H1 (cell line): ENCODE measurements around the gene B3GALT6. TPM values are rescaled to one million over a fixed set of nuclear protein-coding genes. Genes with fewer than 3 reads are reported as not detected.

Experiments used
- EGR1 ChIP-seq: IDR thresholded peaks from 2 replicates; pipeline ENCODE4 v1.6.1; 2011; ENCODE audit warnings: low read depth, low read length, borderline replicate concordance
- KDM5A ChIP-seq: fragments of 200-600 bp; IDR thresholded peaks from 2 replicates; pipeline ENCODE4 v1.7.1; 2012; ENCODE audit warnings: mild to moderate bottlenecking, low read length, inconsistent platforms, mixed read lengths
- MAFK ChIP-seq: IDR thresholded peaks from 2 replicates; pipeline ENCODE4 v1.6.1; 2012; ENCODE audit warnings: low read depth, mild to moderate bottlenecking, improper control_type of control experiment, low read length
- SIN3A ChIP-seq, 2 experiments: IDR thresholded peaks in 1 of 2; conservative IDR thresholded peaks in 1 of 2; 2 replicates each; pipeline ENCODE4 v1.6.1; 2011 to 2012; ENCODE audit warnings: low read length in 2 of 2, improper control_type of control experiment in 1 of 2, low read depth in 1 of 2, mild to moderate bottlenecking in 1 of 2
- SP2 ChIP-seq: IDR thresholded peaks from 2 replicates; pipeline ENCODE4 v1.6.1; 2012; ENCODE audit warnings: mild to moderate bottlenecking, low read length, inconsistent platforms
- ZNF274 ChIP-seq: IDR thresholded peaks from 2 replicates; pipeline ENCODE4 v1.7.0; 2012; ENCODE audit warnings: low read length, borderline replicate concordance; ENCODE audit errors: extremely low read depth
- polyA plus RNA-seq, 7 experiments: library from polyadenylated mRNA; depleted of rRNA in 3 of 7; stranded (reverse) in 5 of 7; unstranded in 2 of 7; fragments of >200 nt in 5 of 7; fragments of 200-250 nt in 2 of 7; gene quantifications; 1 replicate in 5 of 7; 2 replicates in 1 of 7; 4 replicates in 1 of 7; pipeline versions ENCODE4 v1.2.1 to v1.2.3, GENCODE V29; 2011 to 2013; ENCODE audit warnings: missing spikeins in 2 of 7, mixed read lengths in 2 of 7
- total RNA-seq: library from RNA; stranded (reverse); fragmentation: NEBNext Ultra II Directional; extraction: Animal tissue kit (Norgen Biotek cat#: 25700); gene quantifications from 2 replicates; pipeline ENCODE4 v1.2.1, GENCODE V29; 2021
- TF ChIP-seq, protein P1 (sequence below): fragments of 300-600 bp; sonication (generic); IDR thresholded peaks from 2 replicates; pipeline ENCODE4 v1.7.1; 2012; ENCODE audit warnings: low read length, moderate library complexity, mild to moderate bottlenecking, inconsistent platforms; ENCODE audit not compliant: insufficient replicate concordance
- TF ChIP-seq, protein P2 (sequence below), 3 experiments: IDR thresholded peaks; 1 replicate in 2 of 3; 2 replicates in 1 of 3; pipeline versions ENCODE4 v1.5.1 to v1.6.1; 2011; ENCODE audit warnings: low read length in 3 of 3, mild to moderate bottlenecking in 3 of 3, inconsistent platforms in 2 of 3, low read depth in 1 of 3, moderate library complexity in 1 of 3; ENCODE audit not compliant: insufficient read depth in 1 of 3; ENCODE audit errors: control extremely low read depth in 1 of 3

Gene B3GALT6
- total and polyA plus RNA-seq, 2 of the 8 experiments (the other 6 are each of a cell fraction or from before 2014, with no cell fraction given), result 18.4 to 20.4 TPM

DNA sequence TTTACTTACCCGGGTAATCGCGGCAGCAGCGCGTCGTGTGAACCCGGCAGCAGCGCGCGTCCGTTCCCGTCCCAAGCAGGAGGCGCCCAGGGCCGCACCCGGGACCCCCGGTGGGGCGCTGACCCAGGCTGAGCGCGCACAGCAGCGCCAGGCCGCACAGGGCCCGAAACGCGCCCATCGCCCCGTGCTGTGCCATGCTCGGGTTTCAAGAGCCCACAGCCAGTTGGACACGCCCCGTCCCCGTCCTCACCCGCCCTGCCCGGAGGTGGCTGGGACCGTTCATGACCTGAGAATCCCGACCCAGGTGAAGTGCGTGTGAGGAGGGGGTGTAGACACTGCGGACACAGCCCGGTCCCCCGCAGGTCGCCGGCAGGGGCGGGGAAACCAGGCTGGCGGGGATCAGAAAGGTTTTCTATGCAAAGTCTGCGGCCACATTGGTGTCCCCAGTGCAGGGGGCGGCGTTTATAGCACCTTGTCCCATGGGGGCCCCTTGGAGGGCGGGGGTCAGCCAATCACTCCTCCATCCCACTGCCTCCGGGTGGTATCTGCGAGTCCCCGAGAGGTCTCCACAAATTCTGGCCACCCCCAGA, 25.6 kb upstream of the B3GALT6 start, which contains the start of gene TNFRSF18 (continued):
- TF ChIP-seq, protein P1, sequence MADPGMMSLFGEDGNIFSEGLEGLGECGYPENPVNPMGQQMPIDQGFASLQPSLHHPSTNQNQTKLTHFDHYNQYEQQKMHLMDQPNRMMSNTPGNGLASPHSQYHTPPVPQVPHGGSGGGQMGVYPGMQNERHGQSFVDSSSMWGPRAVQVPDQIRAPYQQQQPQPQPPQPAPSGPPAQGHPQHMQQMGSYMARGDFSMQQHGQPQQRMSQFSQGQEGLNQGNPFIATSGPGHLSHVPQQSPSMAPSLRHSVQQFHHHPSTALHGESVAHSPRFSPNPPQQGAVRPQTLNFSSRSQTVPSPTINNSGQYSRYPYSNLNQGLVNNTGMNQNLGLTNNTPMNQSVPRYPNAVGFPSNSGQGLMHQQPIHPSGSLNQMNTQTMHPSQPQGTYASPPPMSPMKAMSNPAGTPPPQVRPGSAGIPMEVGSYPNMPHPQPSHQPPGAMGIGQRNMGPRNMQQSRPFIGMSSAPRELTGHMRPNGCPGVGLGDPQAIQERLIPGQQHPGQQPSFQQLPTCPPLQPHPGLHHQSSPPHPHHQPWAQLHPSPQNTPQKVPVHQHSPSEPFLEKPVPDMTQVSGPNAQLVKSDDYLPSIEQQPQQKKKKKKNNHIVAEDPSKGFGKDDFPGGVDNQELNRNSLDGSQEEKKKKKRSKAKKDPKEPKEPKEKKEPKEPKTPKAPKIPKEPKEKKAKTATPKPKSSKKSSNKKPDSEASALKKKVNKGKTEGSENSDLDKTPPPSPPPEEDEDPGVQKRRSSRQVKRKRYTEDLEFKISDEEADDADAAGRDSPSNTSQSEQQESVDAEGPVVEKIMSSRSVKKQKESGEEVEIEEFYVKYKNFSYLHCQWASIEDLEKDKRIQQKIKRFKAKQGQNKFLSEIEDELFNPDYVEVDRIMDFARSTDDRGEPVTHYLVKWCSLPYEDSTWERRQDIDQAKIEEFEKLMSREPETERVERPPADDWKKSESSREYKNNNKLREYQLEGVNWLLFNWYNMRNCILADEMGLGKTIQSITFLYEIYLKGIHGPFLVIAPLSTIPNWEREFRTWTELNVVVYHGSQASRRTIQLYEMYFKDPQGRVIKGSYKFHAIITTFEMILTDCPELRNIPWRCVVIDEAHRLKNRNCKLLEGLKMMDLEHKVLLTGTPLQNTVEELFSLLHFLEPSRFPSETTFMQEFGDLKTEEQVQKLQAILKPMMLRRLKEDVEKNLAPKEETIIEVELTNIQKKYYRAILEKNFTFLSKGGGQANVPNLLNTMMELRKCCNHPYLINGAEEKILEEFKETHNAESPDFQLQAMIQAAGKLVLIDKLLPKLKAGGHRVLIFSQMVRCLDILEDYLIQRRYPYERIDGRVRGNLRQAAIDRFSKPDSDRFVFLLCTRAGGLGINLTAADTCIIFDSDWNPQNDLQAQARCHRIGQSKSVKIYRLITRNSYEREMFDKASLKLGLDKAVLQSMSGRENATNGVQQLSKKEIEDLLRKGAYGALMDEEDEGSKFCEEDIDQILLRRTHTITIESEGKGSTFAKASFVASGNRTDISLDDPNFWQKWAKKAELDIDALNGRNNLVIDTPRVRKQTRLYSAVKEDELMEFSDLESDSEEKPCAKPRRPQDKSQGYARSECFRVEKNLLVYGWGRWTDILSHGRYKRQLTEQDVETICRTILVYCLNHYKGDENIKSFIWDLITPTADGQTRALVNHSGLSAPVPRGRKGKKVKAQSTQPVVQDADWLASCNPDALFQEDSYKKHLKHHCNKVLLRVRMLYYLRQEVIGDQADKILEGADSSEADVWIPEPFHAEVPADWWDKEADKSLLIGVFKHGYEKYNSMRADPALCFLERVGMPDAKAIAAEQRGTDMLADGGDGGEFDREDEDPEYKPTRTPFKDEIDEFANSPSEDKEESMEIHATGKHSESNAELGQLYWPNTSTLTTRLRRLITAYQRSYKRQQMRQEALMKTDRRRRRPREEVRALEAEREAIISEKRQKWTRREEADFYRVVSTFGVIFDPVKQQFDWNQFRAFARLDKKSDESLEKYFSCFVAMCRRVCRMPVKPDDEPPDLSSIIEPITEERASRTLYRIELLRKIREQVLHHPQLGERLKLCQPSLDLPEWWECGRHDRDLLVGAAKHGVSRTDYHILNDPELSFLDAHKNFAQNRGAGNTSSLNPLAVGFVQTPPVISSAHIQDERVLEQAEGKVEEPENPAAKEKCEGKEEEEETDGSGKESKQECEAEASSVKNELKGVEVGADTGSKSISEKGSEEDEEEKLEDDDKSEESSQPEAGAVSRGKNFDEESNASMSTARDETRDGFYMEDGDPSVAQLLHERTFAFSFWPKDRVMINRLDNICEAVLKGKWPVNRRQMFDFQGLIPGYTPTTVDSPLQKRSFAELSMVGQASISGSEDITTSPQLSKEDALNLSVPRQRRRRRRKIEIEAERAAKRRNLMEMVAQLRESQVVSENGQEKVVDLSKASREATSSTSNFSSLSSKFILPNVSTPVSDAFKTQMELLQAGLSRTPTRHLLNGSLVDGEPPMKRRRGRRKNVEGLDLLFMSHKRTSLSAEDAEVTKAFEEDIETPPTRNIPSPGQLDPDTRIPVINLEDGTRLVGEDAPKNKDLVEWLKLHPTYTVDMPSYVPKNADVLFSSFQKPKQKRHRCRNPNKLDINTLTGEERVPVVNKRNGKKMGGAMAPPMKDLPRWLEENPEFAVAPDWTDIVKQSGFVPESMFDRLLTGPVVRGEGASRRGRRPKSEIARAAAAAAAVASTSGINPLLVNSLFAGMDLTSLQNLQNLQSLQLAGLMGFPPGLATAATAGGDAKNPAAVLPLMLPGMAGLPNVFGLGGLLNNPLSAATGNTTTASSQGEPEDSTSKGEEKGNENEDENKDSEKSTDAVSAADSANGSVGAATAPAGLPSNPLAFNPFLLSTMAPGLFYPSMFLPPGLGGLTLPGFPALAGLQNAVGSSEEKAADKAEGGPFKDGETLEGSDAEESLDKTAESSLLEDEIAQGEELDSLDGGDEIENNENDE, result no peak
- no peak for TF ChIP-seq KDM5A
- TF ChIP-seq EGR1, result no peak
- no peak for TF ChIP-seq ZNF274
- TF ChIP-seq SP2, result no peak
- TF ChIP-seq MAFK, result no peak
- TF ChIP-seq SIN3A (conservative IDR thresholded peaks at IDR 0.05 in 1 of 2, IDR thresholded peaks at IDR 0.05 in 1 of 2; ENCODE audit: low read depth in 1 of 2, low read length in 2 of 2), result no peak
- TF ChIP-seq, protein P2, sequence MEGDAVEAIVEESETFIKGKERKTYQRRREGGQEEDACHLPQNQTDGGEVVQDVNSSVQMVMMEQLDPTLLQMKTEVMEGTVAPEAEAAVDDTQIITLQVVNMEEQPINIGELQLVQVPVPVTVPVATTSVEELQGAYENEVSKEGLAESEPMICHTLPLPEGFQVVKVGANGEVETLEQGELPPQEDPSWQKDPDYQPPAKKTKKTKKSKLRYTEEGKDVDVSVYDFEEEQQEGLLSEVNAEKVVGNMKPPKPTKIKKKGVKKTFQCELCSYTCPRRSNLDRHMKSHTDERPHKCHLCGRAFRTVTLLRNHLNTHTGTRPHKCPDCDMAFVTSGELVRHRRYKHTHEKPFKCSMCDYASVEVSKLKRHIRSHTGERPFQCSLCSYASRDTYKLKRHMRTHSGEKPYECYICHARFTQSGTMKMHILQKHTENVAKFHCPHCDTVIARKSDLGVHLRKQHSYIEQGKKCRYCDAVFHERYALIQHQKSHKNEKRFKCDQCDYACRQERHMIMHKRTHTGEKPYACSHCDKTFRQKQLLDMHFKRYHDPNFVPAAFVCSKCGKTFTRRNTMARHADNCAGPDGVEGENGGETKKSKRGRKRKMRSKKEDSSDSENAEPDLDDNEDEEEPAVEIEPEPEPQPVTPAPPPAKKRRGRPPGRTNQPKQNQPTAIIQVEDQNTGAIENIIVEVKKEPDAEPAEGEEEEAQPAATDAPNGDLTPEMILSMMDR (IDR thresholded peaks at IDR 0.05; ENCODE audit: control extremely low read depth in 1 of 3, insufficient read depth in 1 of 3, low read depth in 1 of 3, low read length in 3 of 3), result no peak
